Mucosa of descending colon (tissue), 3 donors: ENCODE measurements around the gene SPEM1. TPM values are rescaled to one million over a fixed set of nuclear protein-coding genes. Genes with fewer than 3 reads are reported as not detected.
A peak's percentile ranks its signal among the peaks of the same experiment; 100 is the strongest.

Experiments
- ATAC-seq: fragments of 200-7000 bp; cut with Tn5 transposase; one replicate; pipeline ENCODE4 v1.9.1; 2020; ENCODE audit warnings: mild to moderate bottlenecking, moderate library complexity
- DNase-seq, 3 donors: peaks; one replicate each; pipeline ENCODE4 v3.0.0-alpha.2; 2020
- H3K36me3 ChIP-seq: fragments of 200-600 bp; one replicate; pipeline ENCODE4 v1.8.0; 2021; ENCODE audit warnings: low read depth, mild to moderate bottlenecking
- H3K4me1 ChIP-seq: fragments of 200-600 bp; one replicate; pipeline ENCODE4 v1.8.0; 2021; ENCODE audit warnings: low read depth, mild to moderate bottlenecking
- H3K4me3 ChIP-seq: fragments of 200-600 bp; one replicate; pipeline ENCODE4 v1.8.0; 2021; ENCODE audit warnings: mild to moderate bottlenecking
- H3K9me3 ChIP-seq: fragments of 200-600 bp; one replicate; pipeline ENCODE4 v1.8.0; 2021; ENCODE audit warnings: mild to moderate bottlenecking
- intact Hi-C, 2 donors: fragments of 100-400 bp; cut with DNase I in 1 of 2; cut with micrococcal nuclease in 1 of 2; formaldehyde crosslinking; loops; one replicate each; pipeline versions ENCODE4 v1.11.0 to v1.11.1; 2022; cut with DNase I, micrococcal nuclease
- total RNA-seq, 3 donors: library from RNA; stranded (reverse); fragmentation: NEBNext Ultra II Directional in 2 of 3; extraction: Animal tissue kit (Norgen Biotek cat#: 25700) in 2 of 3; gene quantifications; one replicate each; pipeline versions ENCODE4 v1.2.1 to v1.2.4, GENCODE V29; 2021 to 2023
- TF ChIP-seq, protein P1 (sequence below): fragments of 200-600 bp; IDR thresholded peaks from one replicate; pipeline ENCODE4 v1.8.0; 2022; ENCODE audit warnings: antibody characterized with exemption, mild to moderate bottlenecking
- donor health status: DM: no; HTN: no; CAD: no; lungs with moderate emphysema.
- donor health status: DM: no; HTN: no; CAD: no.
- donor health status: DM: no; HTN: yes; CAD: no.

SPEM1 gene
- total RNA-seq, 3 donors from 2014 or later = not detected

DNA sequence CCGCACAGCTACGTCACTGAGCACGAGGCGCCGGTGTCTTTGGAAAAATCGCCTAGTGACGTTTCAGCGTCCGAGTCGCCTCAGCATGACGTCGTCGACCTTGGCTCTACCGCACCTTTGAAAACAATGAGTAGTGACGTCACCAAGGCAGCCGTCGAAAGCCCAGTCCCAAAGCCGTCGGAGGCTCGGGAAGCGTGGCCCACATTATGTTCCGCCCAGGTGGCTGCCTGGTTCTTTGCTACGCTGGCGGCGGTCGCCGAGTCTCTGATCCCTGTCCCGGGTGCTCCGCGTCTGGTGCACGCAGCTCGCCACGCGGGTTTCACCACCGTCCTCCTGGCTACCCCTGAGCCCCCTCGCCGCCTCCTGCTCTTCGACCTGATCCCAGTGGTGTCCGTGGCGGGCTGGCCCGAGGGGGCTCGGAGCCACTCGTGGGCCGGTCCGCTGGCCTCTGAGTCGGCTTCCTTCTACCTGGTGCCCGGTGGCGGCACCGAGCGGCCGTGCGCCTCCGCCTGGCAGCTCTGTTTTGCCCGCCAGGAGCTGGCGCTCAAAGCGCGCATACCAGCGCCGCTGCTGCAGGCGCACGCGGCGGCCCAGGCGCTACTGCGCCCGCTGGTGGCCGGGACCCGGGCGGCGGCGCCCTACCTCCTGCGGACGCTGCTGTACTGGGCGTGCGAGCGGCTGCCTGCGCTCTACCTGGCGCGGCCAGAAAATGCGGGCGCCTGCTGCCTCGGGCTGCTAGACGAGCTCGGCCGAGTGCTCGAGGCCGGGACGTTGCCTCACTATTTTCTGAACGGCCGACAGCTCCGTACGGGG is 16.6 kb downstream of the SPEM1 start:
- intact Hi-C loops = no loop called here
- Histone ChIP-seq H3K4me3 (peak overlapping the region; percentile 3), H3K4me1 (peaks cover 26% of the 10 kb centered on the region), H3K36me3 (no peaks in the 10 kb centered on the region), H3K9me3 (no peaks in the 10 kb centered on the region)
- TF ChIP-seq, protein P1, sequence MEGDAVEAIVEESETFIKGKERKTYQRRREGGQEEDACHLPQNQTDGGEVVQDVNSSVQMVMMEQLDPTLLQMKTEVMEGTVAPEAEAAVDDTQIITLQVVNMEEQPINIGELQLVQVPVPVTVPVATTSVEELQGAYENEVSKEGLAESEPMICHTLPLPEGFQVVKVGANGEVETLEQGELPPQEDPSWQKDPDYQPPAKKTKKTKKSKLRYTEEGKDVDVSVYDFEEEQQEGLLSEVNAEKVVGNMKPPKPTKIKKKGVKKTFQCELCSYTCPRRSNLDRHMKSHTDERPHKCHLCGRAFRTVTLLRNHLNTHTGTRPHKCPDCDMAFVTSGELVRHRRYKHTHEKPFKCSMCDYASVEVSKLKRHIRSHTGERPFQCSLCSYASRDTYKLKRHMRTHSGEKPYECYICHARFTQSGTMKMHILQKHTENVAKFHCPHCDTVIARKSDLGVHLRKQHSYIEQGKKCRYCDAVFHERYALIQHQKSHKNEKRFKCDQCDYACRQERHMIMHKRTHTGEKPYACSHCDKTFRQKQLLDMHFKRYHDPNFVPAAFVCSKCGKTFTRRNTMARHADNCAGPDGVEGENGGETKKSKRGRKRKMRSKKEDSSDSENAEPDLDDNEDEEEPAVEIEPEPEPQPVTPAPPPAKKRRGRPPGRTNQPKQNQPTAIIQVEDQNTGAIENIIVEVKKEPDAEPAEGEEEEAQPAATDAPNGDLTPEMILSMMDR = peak; percentile 80
- ATAC-seq = peak; percentile 84
- DNase-seq = peak; percentile 87 to 91 (median 90)

DNA sequence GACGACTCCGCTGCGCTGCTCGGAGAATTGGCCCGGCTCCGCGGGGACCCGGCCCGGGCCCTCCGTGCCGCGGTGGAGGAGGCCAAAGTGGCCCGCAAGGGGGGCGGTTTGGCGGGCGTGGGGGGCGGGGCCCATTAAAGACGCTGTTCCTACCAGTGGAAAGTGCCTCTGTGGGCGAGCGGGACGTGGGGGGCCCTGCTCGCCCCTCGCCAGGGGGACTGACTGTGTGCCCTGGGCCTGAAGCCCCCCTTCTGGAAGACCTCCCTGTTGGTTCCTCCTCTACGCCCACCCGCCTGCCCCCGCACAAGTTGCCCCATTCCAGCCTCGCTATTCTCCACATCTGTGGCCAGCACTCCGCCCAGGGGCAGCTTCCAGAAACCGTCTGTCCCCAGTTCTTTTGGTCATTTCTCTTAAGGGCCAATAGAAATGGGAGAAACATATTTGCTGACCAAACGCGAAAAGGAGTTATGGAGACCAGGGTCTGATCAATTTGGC is 17.3 kb downstream of the SPEM1 start:
- Histone ChIP-seq H3K9me3 (no peaks in the 10 kb centered on the region), H3K36me3 (no peaks in the 10 kb centered on the region), H3K4me3 (no peak overlapping the region), H3K4me1 (peaks cover 26% of the 10 kb centered on the region)
- no peak for DNase-seq
- intact Hi-C loops = no loop called here
- TF ChIP-seq, protein P1 = no peak
- no peak for ATAC-seq

DNA sequence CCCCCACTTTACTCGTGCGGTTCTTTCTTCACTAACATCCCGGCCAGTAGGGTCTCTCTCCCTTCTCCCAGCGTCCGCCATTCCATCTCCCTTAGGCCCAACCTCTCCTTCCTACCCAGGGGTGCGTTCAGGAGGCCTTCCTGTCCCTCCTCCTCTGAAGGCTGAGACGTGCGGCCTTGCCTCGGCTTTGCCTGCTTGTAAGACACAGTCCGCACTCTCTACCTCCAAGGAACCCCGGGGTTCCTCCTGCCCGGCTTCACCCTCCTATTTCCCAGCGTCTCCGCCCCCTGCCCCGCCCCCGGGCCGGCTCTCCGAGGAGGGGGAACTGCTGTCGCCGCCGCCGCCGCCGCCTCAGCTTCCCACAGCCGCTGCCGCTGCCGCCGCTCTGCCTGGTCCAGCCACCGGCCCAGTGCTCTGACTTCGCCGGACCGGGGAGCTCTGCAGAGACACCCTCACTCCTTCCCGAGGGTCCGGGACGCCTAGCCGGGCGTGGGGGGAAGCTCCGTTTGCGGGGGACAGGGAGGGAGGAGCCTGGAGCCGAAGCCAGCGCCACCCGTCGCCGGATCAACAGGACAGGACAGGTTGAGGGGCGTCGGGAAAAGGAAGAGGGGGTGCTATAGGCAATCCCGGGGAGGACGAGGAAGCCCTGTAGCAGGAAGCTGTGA is 18.0 kb downstream of the SPEM1 start:
- peaks cover 26% of the 10 kb centered on the region for H3K4me1 ChIP-seq
- no peak overlapping the region for H3K4me3 ChIP-seq
- H3K9me3 ChIP-seq = no peaks in the 10 kb centered on the region
- DNase-seq = peak; percentile 60 to 80 (median 75)
- intact Hi-C loops = no loop called here
- H3K36me3 ChIP-seq = no peaks in the 10 kb centered on the region
- TF ChIP-seq, protein P1 = no peak
- ATAC-seq = no peak

DNA sequence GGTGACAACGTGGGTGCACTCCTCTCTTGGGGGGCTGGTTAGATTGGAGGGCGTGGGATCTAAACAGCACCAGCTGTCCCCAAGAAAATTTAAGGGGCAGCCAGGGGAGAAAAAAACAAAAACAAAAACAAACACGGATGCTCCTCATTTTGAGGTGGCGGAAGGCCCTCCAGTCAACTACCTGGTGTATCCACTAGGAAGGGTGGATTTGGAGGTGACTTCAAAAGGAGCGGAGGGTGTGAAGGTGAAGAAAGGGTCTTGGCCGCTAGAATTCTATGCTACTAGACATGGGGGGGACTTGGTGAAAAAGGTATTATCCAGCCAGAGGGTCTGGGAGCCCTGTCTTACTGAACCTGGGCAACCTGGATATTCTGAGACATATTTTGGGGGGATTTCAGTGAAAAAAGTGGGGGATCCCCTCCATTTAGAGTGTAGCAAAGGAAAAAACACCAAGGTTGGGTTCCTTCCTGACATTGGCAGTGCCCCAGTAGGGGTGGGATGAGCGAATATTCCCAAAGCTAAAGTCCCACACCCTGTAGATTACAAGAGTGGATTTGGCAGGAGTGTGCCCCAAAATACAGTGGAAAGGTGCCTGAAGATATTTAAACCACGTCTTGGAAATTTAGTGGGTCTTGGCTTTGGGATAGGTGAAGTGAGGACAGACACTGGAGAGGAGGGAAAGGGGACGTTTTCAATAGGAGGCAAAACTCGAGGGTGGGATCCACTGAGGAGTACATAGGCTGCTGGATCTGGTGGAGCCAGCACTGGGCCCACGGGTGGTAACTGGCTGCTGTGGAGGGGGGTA is 18.7 kb downstream of the SPEM1 start:
- no peak for DNase-seq
- no peak overlapping the region for H3K4me3 ChIP-seq
- ATAC-seq = no peak

More for the DNA sequence above, 18.7 kb downstream of the SPEM1 start:
- TF ChIP-seq, protein P1 = no peak
- Histone ChIP-seq H3K9me3 (no peaks in the 10 kb centered on the region), H3K4me1 (peaks cover 26% of the 10 kb centered on the region), H3K36me3 (no peaks in the 10 kb centered on the region)
- intact Hi-C loops = no loop called here
